HepG2 (cell line): ENCODE data around the gene MRPL43. TPM values are rescaled to one million over a fixed set of nuclear protein-coding genes. Genes with fewer than 3 reads are reported as not detected.

Experiments
- FOXC1 ChIP-seq: sonication (generic); formaldehyde crosslinking; IDR thresholded peaks from 2 replicates; pipeline ENCODE4 v1.8.0; 2022; ENCODE audit warnings: mild to moderate bottlenecking, missing genetic modification reagents, borderline replicate concordance
- GMEB1 ChIP-seq: sonication (generic); formaldehyde crosslinking; IDR thresholded peaks from 2 replicates; pipeline ENCODE4 v1.5.1; 2020; ENCODE audit warnings: missing genetic modification reagents, mild to moderate bottlenecking, borderline replicate concordance
- HNRNPLL ChIP-seq: fragments of 200-400 bp; formaldehyde crosslinking; IDR thresholded peaks from 2 replicates; pipeline ENCODE4 v1.6.1; 2017; ENCODE audit warnings: mild to moderate bottlenecking, low read depth, low read length; ENCODE audit not compliant: poor library complexity, severe bottlenecking
- LBX2 ChIP-seq: sonication (generic); formaldehyde crosslinking; IDR thresholded peaks from 2 replicates; pipeline ENCODE4 v1.5.0; 2020; ENCODE audit warnings: missing genetic modification reagents, mild to moderate bottlenecking, borderline replicate concordance
- LCORL ChIP-seq, 2 experiments: fragments of 450-650 bp in 1 of 2; sonication (generic) in 1 of 2; formaldehyde crosslinking in 1 of 2; IDR thresholded peaks; 2 replicates each; pipeline versions ENCODE4 v1.5.0 to v1.6.1; 2017 to 2020; ENCODE audit warnings: antibody characterized with exemption in 1 of 2, missing genetic modification reagents in 1 of 2
- MAFK ChIP-seq, 2 experiments: IDR thresholded peaks in 1 of 2; conservative IDR thresholded peaks in 1 of 2; 2 replicates each; pipeline ENCODE4 v1.6.1; 2011; ENCODE audit warnings: improper control_type of control experiment in 2 of 2, low read length in 2 of 2
- MXD1 ChIP-seq: sonication (generic); formaldehyde crosslinking; IDR thresholded peaks from 2 replicates; pipeline ENCODE4 v1.4.0; 2020; ENCODE audit warnings: mild to moderate bottlenecking, missing genetic modification reagents
- SALL2 ChIP-seq: sonication (generic); formaldehyde crosslinking; IDR thresholded peaks from 2 replicates; pipeline ENCODE4 v1.8.1; 2023; ENCODE audit warnings: mild to moderate bottlenecking, missing genetic modification reagents, inconsistent platforms
- SMARCE1 ChIP-seq: fragments of 450-650 bp; IDR thresholded peaks from 2 replicates; pipeline ENCODE4 v1.6.1; 2017; ENCODE audit warnings: borderline replicate concordance
- SP2 ChIP-seq: sonication (generic); formaldehyde crosslinking; IDR thresholded peaks from 2 replicates; pipeline ENCODE4 v1.5.1; 2020; ENCODE audit warnings: mild to moderate bottlenecking, missing genetic modification reagents
- ZNF235 ChIP-seq: sonication (generic); formaldehyde crosslinking; IDR thresholded peaks from 2 replicates; pipeline ENCODE4 v1.8.1; 2023; ENCODE audit warnings: mild to moderate bottlenecking, missing genetic modification reagents, borderline replicate concordance
- ZNF317 ChIP-seq: sonication (generic); formaldehyde crosslinking; IDR thresholded peaks from 2 replicates; pipeline ENCODE4 v1.5.0; 2020; ENCODE audit warnings: mild to moderate bottlenecking, missing genetic modification reagents
- ZNF556 ChIP-seq: sonication (generic); formaldehyde crosslinking; IDR thresholded peaks from 2 replicates; pipeline ENCODE4 v1.4.0; 2020; ENCODE audit warnings: mild to moderate bottlenecking, missing genetic modification reagents, borderline replicate concordance
- ZNF558 ChIP-seq: sonication (generic); formaldehyde crosslinking; IDR thresholded peaks from 2 replicates; pipeline ENCODE4 v1.9.0; 2022; ENCODE audit warnings: mild to moderate bottlenecking, missing genetic modification reagents, borderline replicate concordance
- ZNF772 ChIP-seq: sonication (generic); formaldehyde crosslinking; IDR thresholded peaks from 2 replicates; pipeline ENCODE4 v1.5.0; 2020; ENCODE audit warnings: mild to moderate bottlenecking, missing genetic modification reagents
- ZNF839 ChIP-seq: sonication (generic); formaldehyde crosslinking; IDR thresholded peaks from 2 replicates; pipeline ENCODE4 v1.4.0; 2020; ENCODE audit warnings: missing genetic modification reagents, mild to moderate bottlenecking, borderline replicate concordance
- polyA plus RNA-seq, 8 experiments: library from polyadenylated mRNA; depleted of rRNA in 3 of 8; stranded (reverse) in 7 of 8; unstranded in 1 of 8; fragments of >200 nt; fragmentation: Illumina TruSeq in 4 of 8; extraction: Trizol in 4 of 8; gene quantifications; 2 replicates each; pipeline versions ENCODE4 v1.2.1 to v1.2.3, GENCODE V29; 2011 to 2016; ENCODE audit warnings: low read depth in 4 of 8, missing spikeins in 1 of 8, mixed read lengths in 1 of 8; ENCODE audit not compliant: insufficient read depth in 1 of 8
- total RNA-seq, 5 experiments: library from RNA; depleted of rRNA; stranded (reverse); fragments of >200 nt; fragmentation: Illumina TruSeq; extraction: Trizol; gene quantifications; 2 replicates each; pipeline ENCODE4 v1.2.3, GENCODE V29; 2016; ENCODE audit warnings: low read depth in 1 of 5
- TF ChIP-seq, protein P1 (sequence below): sonication (generic); formaldehyde crosslinking; IDR thresholded peaks from 2 replicates; pipeline ENCODE4 v1.5.1; 2020; ENCODE audit warnings: mild to moderate bottlenecking, missing genetic modification reagents, moderate library complexity
- TF ChIP-seq, protein P2 (sequence below): sonication (generic); formaldehyde crosslinking; IDR thresholded peaks from 2 replicates; pipeline ENCODE4 v1.4.0; 2020; ENCODE audit warnings: mild to moderate bottlenecking, missing genetic modification reagents

The MRPL43 gene
- total and polyA plus RNA-seq, 2 of the 13 experiments (the other 11 are each of a cell fraction or from before 2014, with no cell fraction given) = 71.0 to 73.7 TPM

DNA sequence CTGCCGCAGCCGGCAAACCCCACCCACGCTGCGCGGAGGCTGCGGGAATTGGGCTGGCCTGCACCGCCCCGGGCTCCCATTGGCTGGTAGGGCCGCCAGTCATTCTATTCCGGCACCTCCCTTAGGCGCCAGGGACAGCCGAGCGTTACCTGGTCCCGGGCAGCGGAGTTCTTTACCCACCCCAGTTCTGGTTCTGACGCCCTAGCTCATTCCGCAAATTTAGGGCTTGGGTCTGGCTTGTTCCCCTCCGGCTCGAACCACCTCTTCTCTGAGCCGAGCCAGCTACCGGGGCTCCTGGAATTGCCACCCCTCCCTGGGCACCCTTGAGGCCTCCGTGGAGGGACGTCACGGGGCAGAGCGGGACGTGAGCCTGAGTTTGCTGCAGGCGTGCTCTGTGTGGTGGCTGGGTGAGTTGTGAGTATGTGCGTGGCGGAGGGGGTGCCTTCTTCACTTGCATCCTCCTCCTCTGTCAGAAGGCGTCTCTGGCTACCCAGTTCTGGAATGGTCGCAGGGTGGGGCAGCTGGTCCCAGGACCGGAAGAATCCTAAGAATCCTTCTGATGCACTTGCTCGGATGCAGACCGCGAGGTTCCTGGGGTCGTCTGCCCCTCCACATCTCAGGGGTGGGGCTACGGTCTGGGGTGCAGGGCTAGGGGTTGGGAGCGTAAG lies 44.0 kb upstream of the MRPL43 start, which contains the start of the genes PDZD7 and SFXN3 (continued):
- TF ChIP-seq GMEB1 (peak; percentile 36; the same call in 1 of the 2 replicates), SALL2 (CRISPR knock-in tag) (0 out of 2 replicates have a peak, but pooled peaks have one; percentile 2), MAFK (conservative IDR thresholded peaks at IDR 0.05 in 1 of 2, IDR thresholded peaks at IDR 0.05 in 1 of 2; ENCODE audit: low read length in 2 of 2) (no peak), HNRNPLL (peak; percentile 72), ZNF558 (CRISPR knock-in tag) (0 out of 2 replicates have a peak, but pooled peaks have one; percentile 40), ZNF772 (CRISPR knock-in tag) (peak; percentile 51; the same call in 1 of the 2 replicates), SP2 (CRISPR knock-in tag) (peak; percentile 96), FOXC1 (CRISPR knock-in tag) (0 out of 2 replicates have a peak, but pooled peaks have one; percentile 27), SMARCE1 (no peak), LCORL (IDR thresholded peaks at IDR 0.05) (no peak), LCORL (CRISPR knock-in tag; IDR thresholded peaks at IDR 0.05) (peak; percentile 41; the same call in 1 of the 2 replicates), MXD1 (CRISPR knock-in tag) (0 out of 2 replicates have a peak, but pooled peaks have one; percentile 46), ZNF839 (0 out of 2 replicates have a peak, but pooled peaks have one; percentile 27), ZNF556 (0 out of 2 replicates have a peak, but pooled peaks have one; percentile 16), LBX2 (CRISPR knock-in tag) (no peak), ZNF235 (CRISPR knock-in tag) (0 out of 2 replicates have a peak, but pooled peaks have one; percentile 11), ZNF317 (CRISPR knock-in tag) (0 out of 2 replicates have a peak, but pooled peaks have one; percentile 35)
- TF ChIP-seq, protein P1, sequence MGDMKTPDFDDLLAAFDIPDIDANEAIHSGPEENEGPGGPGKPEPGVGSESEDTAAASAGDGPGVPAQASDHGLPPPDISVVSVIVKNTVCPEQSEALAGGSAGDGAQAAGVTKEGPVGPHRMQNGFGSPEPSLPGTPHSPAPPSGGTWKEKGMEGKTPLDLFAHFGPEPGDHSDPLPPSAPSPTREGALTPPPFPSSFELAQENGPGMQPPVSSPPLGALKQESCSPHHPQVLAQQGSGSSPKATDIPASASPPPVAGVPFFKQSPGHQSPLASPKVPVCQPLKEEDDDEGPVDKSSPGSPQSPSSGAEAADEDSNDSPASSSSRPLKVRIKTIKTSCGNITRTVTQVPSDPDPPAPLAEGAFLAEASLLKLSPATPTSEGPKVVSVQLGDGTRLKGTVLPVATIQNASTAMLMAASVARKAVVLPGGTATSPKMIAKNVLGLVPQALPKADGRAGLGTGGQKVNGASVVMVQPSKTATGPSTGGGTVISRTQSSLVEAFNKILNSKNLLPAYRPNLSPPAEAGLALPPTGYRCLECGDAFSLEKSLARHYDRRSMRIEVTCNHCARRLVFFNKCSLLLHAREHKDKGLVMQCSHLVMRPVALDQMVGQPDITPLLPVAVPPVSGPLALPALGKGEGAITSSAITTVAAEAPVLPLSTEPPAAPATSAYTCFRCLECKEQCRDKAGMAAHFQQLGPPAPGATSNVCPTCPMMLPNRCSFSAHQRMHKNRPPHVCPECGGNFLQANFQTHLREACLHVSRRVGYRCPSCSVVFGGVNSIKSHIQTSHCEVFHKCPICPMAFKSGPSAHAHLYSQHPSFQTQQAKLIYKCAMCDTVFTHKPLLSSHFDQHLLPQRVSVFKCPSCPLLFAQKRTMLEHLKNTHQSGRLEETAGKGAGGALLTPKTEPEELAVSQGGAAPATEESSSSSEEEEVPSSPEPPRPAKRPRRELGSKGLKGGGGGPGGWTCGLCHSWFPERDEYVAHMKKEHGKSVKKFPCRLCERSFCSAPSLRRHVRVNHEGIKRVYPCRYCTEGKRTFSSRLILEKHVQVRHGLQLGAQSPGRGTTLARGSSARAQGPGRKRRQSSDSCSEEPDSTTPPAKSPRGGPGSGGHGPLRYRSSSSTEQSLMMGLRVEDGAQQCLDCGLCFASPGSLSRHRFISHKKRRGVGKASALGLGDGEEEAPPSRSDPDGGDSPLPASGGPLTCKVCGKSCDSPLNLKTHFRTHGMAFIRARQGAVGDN = peak; percentile 52
- TF ChIP-seq, protein P2, sequence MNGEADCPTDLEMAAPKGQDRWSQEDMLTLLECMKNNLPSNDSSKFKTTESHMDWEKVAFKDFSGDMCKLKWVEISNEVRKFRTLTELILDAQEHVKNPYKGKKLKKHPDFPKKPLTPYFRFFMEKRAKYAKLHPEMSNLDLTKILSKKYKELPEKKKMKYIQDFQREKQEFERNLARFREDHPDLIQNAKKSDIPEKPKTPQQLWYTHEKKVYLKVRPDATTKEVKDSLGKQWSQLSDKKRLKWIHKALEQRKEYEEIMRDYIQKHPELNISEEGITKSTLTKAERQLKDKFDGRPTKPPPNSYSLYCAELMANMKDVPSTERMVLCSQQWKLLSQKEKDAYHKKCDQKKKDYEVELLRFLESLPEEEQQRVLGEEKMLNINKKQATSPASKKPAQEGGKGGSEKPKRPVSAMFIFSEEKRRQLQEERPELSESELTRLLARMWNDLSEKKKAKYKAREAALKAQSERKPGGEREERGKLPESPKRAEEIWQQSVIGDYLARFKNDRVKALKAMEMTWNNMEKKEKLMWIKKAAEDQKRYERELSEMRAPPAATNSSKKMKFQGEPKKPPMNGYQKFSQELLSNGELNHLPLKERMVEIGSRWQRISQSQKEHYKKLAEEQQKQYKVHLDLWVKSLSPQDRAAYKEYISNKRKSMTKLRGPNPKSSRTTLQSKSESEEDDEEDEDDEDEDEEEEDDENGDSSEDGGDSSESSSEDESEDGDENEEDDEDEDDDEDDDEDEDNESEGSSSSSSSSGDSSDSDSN (CRISPR knock-in tag) = 0 out of 2 replicates have a peak, but pooled peaks have one; percentile 47
